GM12891 (cell line): ENCODE results near the gene ACVR1.

Source experiments
- PAX5 ChIP-seq: IDR thresholded peaks from 2 replicates; pipeline ENCODE4 v1.6.1; 2011; ENCODE audit warnings: low read length, moderate library complexity, mild to moderate bottlenecking; ENCODE audit not compliant: insufficient read depth, severe bottlenecking
- POLR2A ChIP-seq: IDR thresholded peaks from 2 replicates; pipeline ENCODE4 v1.6.1; 2011; ENCODE audit warnings: low read depth, low read length, control low read depth
- POLR2AphosphoS5 ChIP-seq: IDR thresholded peaks from 2 replicates; pipeline ENCODE4 v1.6.1; 2011; ENCODE audit warnings: low read depth, low read length, control low read depth
- POU2F2 ChIP-seq: IDR thresholded peaks from 2 replicates; pipeline ENCODE4 v1.6.1; 2011; ENCODE audit warnings: low read depth, mild to moderate bottlenecking, control low read depth, low read length, moderate library complexity
- SPI1 ChIP-seq: IDR thresholded peaks from 2 replicates; pipeline ENCODE4 v1.6.1; 2011; ENCODE audit warnings: low read depth, low read length, control low read depth
- TAF1 ChIP-seq: IDR thresholded peaks from 2 replicates; pipeline ENCODE4 v1.6.1; 2011; ENCODE audit warnings: low read depth, low read length, control low read depth

- TF ChIP-seq POLR2A (no peak), TAF1 (no peak), POLR2AphosphoS5 (no peak), SPI1 (no peak), PAX5 (no peak), POU2F2 (no peak)
Observed at GRCh38 chr2:157839162-157839801, 36.8 kb downstream of the ACVR1 start.
